Endothelial cell of umbilical vein (primary cell): ENCODE measurements around the gene TSEN54. TPM values are rescaled to one million over a fixed set of nuclear protein-coding genes. Genes with fewer than 3 reads are reported as not detected.

Source experiments
- BruUV-seq: library from RNA; stranded (reverse); fragments of 400-500 nt; replicated peaks from 2 replicates; lab custom pipeline; 2021; lab: Mats Ljungman, UMichigan
- CTCF ChIA-PET: fragments of 300-600, 350-600 bp; sonication (Branson Sonifier 250); formaldehyde crosslinking; loops from one replicate; lab custom pipeline; 2021; ENCODE audit warnings: antibody characterized with exemption, inconsistent platforms; lab: Charles Lee
- POLR2A ChIA-PET: fragments of 300-600, 350-600 bp; sonication (Branson Sonifier 250); formaldehyde crosslinking; loops from one replicate; lab custom pipeline; 2021; ENCODE audit warnings: antibody characterized with exemption, inconsistent platforms; lab: Charles Lee
- DNase-seq: peaks from one replicate; pipeline ENCODE4 v3.0.0-alpha.2; 2011; ENCODE audit warnings: low read depth, low spot score
- FAIRE-seq: peaks from 2 replicates; lab custom pipeline; 2011; peaks lifted over from hg19 to GRCh38; lab: Jason Lieb, UNC
- H2AFZ ChIP-seq: 2 replicates; pipeline ENCODE4 v1.6.0; 2012; ENCODE audit warnings: low read depth, low read length, control low read depth, inconsistent platforms
- H3K27ac ChIP-seq: 2 replicates; pipeline ENCODE4 v1.5.1; 2011; ENCODE audit warnings: low read depth, mild to moderate bottlenecking, control low read depth, low read length, moderate library complexity; ENCODE audit not compliant: insufficient read depth
- H3K27me3 ChIP-seq, 2 experiments: 2 replicates each; pipeline versions ENCODE4 v1.6.0 to v1.6.1; 2011; ENCODE audit warnings: low read length in 2 of 2, mixed read lengths in 1 of 2; ENCODE audit not compliant: control insufficient read depth in 2 of 2, insufficient read depth in 2 of 2
- H3K36me3 ChIP-seq, 2 experiments: 2 replicates in 1 of 2; 3 replicates in 1 of 2; pipeline ENCODE4 v1.5.1; 2011; ENCODE audit warnings: low read length in 2 of 2, mild to moderate bottlenecking in 1 of 2, moderate library complexity in 1 of 2; ENCODE audit not compliant: control insufficient read depth in 2 of 2, insufficient read depth in 2 of 2; ENCODE audit errors: extremely low read depth in 1 of 2
- H3K4me1 ChIP-seq: 3 replicates; pipeline ENCODE4 v1.5.1; 2011; ENCODE audit warnings: mild to moderate bottlenecking, low read length; ENCODE audit not compliant: control insufficient read depth, insufficient read depth; ENCODE audit errors: extremely low read depth
- H3K4me2 ChIP-seq: 2 replicates; pipeline ENCODE4 v1.6.1; 2011; ENCODE audit warnings: low read length, control low read depth, mixed read lengths; ENCODE audit not compliant: insufficient read depth
- H3K4me3 ChIP-seq, 3 experiments: fragments of 200-600 bp in 1 of 3; sonication (generic), shearing (Covaris generic) in 1 of 3; replicated peaks in 1 of 3; 2 replicates each; pipeline ENCODE4 v1.5.1; 2011 to 2016; ENCODE audit warnings: control low read depth in 3 of 3, low read length in 3 of 3, mild to moderate bottlenecking in 2 of 3, inconsistent platforms in 1 of 3, low read depth in 1 of 3, moderate library complexity in 1 of 3; ENCODE audit not compliant: insufficient read depth in 1 of 3
- H3K79me2 ChIP-seq: 2 replicates; pipeline ENCODE4 v1.6.0; 2012; ENCODE audit warnings: low read length, inconsistent platforms; ENCODE audit not compliant: control insufficient read depth, insufficient read depth
- H3K9ac ChIP-seq: replicated peaks from 2 replicates; pipeline ENCODE3; 2011; ENCODE audit warnings: low read length, control low read depth; ENCODE audit not compliant: insufficient read depth; ENCODE audit errors: extremely low read depth
- H3K9me1 ChIP-seq: replicated peaks from 3 replicates; pipeline ENCODE4 v1.6.0; 2011; ENCODE audit warnings: mild to moderate bottlenecking, low read length; ENCODE audit not compliant: control insufficient read depth, insufficient read depth; ENCODE audit errors: extremely low read depth
- H3K9me3 ChIP-seq: replicated peaks from 2 replicates; pipeline ENCODE4 v1.5.1; 2012; ENCODE audit warnings: low read length, inconsistent platforms; ENCODE audit not compliant: control insufficient read depth, insufficient read depth
- H4K20me1 ChIP-seq: replicated peaks from 2 replicates; pipeline ENCODE3; 2011; ENCODE audit warnings: mild to moderate bottlenecking, low read length; ENCODE audit not compliant: control insufficient read depth, insufficient read depth; ENCODE audit errors: extremely low read depth
- CTCF ChIP-seq, 2 donors: IDR thresholded peaks; 1 replicate in 1 of 2; 2 replicates in 1 of 2; pipeline ENCODE4 v1.5.1; 2011; ENCODE audit warnings: low read length in 2 of 2, mild to moderate bottlenecking in 2 of 2, moderate library complexity in 2 of 2, control low read depth in 1 of 2, inconsistent platforms in 1 of 2, low read depth in 1 of 2; ENCODE audit not compliant: insufficient read depth in 1 of 2; ENCODE audit errors: extremely low read depth in 1 of 2
- EZH2 ChIP-seq: IDR thresholded peaks from 2 replicates; pipeline ENCODE4 v1.6.1; 2012; ENCODE audit warnings: borderline replicate concordance, low read depth, mild to moderate bottlenecking, moderate library complexity, low read length, inconsistent platforms; ENCODE audit not compliant: severe bottlenecking
- FOS ChIP-seq: IDR thresholded peaks from 2 replicates; pipeline ENCODE4 v1.6.1; 2011; ENCODE audit warnings: mild to moderate bottlenecking, low read length, moderate library complexity, borderline replicate concordance; ENCODE audit not compliant: insufficient read depth
- GATA2 ChIP-seq: IDR thresholded peaks from 2 replicates; pipeline ENCODE4 v1.7.0; 2011; ENCODE audit warnings: low read depth, mild to moderate bottlenecking, moderate library complexity, mixed read lengths, low read length; ENCODE audit not compliant: insufficient read length, insufficient read depth
- JUN ChIP-seq: IDR thresholded peaks from 2 replicates; pipeline ENCODE4 v1.6.1; 2011; ENCODE audit warnings: borderline replicate concordance, low read depth; ENCODE audit not compliant: insufficient read length, insufficient read depth
- MAX ChIP-seq: IDR thresholded peaks from 2 replicates; pipeline ENCODE4 v1.6.1; 2011; ENCODE audit not compliant: insufficient read depth, insufficient read length
- MYC ChIP-seq: IDR thresholded peaks from one replicate; pipeline ENCODE4 v1.6.1; 2011; ENCODE audit warnings: mild to moderate bottlenecking, low read depth, low read length
- POLR2A ChIP-seq: IDR thresholded peaks from 2 replicates; pipeline ENCODE4 v1.6.1; 2012; ENCODE audit warnings: low read depth, mild to moderate bottlenecking, control low read depth, low read length
- POLR2AphosphoS5 ChIP-seq: IDR thresholded peaks from 2 replicates; pipeline ENCODE4 v1.6.1; 2012; ENCODE audit warnings: low read depth, mild to moderate bottlenecking, control low read depth, low read length, moderate library complexity; ENCODE audit not compliant: insufficient read depth
- dilution Hi-C: fragments of 300-500 bp; cut with MboI; formaldehyde crosslinking; loops from one replicate; pipeline ENCODE4 v1.15.0; 2019; ENCODE audit warnings: low sequenced_read_pairs; ENCODE audit not compliant: extremely low pct_ligation_motif_present
- intact Hi-C: fragments of 100-400 bp; cut with micrococcal nuclease; formaldehyde crosslinking; loops from one replicate; pipeline ENCODE4 v1.10.0; 2022
- polyA plus RNA-seq, 4 experiments: library from polyadenylated mRNA; depleted of rRNA in 3 of 4; stranded (reverse) in 3 of 4; unstranded in 1 of 4; fragments of >200 nt; gene quantifications; 2 replicates each; pipeline versions ENCODE4 v1.2.1 to v1.2.3, GENCODE V29; 2011 to 2012; ENCODE audit warnings: missing spikeins in 1 of 4
- total RNA-seq: library from RNA; stranded (reverse); gene quantifications from 2 replicates; pipeline ENCODE4 v1.2.3, GENCODE V29; 2021

TSEN54 gene
- total and polyA plus RNA-seq, 2 donors (not counting 3 experiments of a cell fraction or from before 2014, with no cell fraction given): 22.3 to 26.3 TPM

GRCh38 chr17:75493476-75494129, 22.7 kb upstream of the TSEN54 start:
- no peak overlapping the region for H2AFZ ChIP-seq
- no peaks in the 10 kb centered on the region for H3K9me3 ChIP-seq
- H3K79me2 ChIP-seq: no peaks in the 10 kb centered on the region
- peaks cover 0 to 31% of the 10 kb centered on the region in 2 experiments for H3K36me3 ChIP-seq
- no peak for FAIRE-seq
- no peak overlapping the region for H3K27ac ChIP-seq
- ChIA-PET POLR2A (no interaction called here), CTCF (no interaction called here)
- no peak overlapping the region for H3K4me3 ChIP-seq
- DNase-seq: no peak
- peaks cover 3% of the 10 kb centered on the region for H3K4me1 ChIP-seq
- no peaks in the 10 kb centered on the region for H3K27me3 ChIP-seq
- intact Hi-C loops: no loop called here
- no peaks in the 10 kb centered on the region for H4K20me1 ChIP-seq
- no TSS peak for BruUV-seq
- dilution Hi-C loops: no loop called here
- H3K4me2 ChIP-seq: no peak overlapping the region
- H3K9me1 ChIP-seq: no peaks in the 10 kb centered on the region
- no peak for TF ChIP-seq JUN
- no peak for TF ChIP-seq MYC
- no peak for TF ChIP-seq FOS
- TF ChIP-seq MAX: no peak
- no peak for TF ChIP-seq GATA2
- TF ChIP-seq EZH2: no peak
- no peak for TF ChIP-seq CTCF (IDR thresholded peaks at IDR 0.05; ENCODE audit: extremely low read depth in 1 of 2, insufficient read depth in 1 of 2, low read depth in 1 of 2, low read length in 2 of 2)
- TF ChIP-seq POLR2A: no peak
- no peak for TF ChIP-seq POLR2AphosphoS5
- no peak overlapping the region for H3K9ac ChIP-seq
